ENCODE measurements around the gene KRTAP21-3.
"Not testable (repeated sequence)": the region's sequence is repeated elsewhere in the genome, so short reads cannot be mapped to it uniquely, and the experiment has no call there.

KRTAP21-3 gene, protein sequence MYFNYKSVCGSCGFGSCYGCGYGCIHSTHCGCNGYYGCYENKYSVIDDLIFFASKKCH

DNA sequence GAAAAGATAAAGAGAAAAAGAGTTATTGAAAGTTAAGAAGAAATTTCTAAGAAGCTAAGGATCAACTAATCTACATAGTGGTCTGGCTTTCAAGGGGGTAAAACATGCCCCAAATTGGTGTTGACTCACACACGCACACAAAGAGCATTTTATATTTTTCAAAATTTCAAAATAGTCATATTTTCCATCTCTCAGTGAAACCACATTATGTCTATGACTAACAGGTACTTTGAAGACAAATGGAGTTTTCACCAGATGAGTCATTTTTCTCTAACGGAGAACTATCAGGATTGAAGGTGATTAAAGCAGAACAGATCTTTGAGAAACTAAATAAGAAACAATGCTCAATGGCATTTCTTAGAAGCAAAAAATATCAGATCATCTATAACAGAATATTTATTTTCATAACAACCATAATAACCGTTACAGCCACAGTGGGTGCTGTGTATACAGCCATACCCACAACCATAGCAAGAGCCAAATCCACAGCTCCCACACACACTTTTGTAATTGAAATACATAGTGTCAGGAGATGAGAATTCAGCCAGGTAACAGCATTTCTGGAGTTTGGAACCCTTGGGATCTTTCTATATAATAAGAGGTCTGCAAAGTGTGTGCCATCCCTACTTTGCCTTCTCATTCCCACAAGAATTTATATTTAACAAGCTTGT lies at the start of gene KRTAP21-3:
Gene KRTAP21-3 (minus strand): TSS at position 539 of the 671 bp plus-strand sequence. CDS start 18 bp downstream, at position 521.
- DNase-seq (ENCODE audit: low read depth) = no peak

DNA sequence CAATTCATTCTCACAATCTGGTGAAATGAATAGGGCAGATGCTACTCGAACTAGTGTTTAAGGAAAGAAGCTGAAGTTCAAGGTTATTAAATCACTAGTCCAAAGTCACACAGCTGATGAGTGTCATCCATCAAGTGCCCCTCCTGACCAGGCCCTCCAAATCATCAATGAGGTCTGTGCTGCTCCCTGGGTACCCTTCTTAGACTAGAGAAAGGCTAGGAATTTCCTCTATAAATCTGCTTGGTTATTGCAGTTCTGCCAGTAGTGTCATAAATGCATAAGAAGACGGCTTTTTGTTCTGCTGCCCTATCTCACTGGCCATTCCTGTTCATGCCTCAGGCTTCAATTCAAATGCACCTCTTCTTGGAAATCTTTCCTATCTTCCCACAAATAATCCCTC lies 42.2 kb upstream of the KRTAP21-3 start:
- DNase-seq (ENCODE audit: low read depth) = no peak

DNA sequence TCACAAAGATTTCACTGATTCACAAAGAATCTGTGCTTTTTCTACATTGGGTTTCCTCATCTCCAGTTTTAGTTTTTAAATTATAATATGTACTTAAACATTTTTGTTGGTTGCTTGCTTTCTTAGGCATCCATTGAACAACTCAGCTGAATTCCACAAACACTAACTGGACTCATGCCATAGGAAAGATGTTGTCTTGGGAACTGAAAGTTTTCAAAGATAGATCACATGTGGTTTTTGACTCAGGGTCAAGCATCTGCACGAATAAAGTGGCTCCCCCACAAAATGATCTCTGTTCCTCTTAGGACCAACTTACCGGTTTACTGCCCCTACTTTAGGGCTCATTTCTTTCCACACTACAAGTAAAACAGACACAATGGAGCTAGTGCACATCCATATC lies 39.7 kb upstream of the KRTAP21-3 start:
- DNase-seq (ENCODE audit: low read depth) = no peak

DNA sequence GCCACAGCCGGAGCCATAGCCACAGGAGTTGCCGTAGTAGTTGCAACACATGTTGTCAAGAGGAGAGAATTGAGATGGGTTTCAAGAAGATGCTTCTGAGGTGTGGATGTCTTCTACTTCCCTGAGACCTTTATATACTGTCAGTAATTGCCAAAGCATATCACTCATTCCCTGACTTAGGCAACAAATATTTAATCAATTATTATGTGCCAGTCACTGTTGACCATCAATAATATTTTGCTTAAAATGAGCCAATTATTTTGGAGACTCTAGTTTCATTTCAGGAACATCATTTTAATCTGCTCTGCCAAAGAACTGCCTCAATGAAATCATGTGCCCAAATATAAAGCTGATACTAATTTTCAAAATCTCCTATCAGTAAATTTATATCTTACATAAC lies 36.8 kb upstream of the KRTAP21-3 start, which contains the start of gene KRTAP21-1:
Gene KRTAP21-1 (minus strand): TSS at position 101 of the 400 bp plus-strand sequence. CDS start 50 bp downstream, at position 51.
- not testable (repeated sequence) for DNase-seq (ENCODE audit: low read depth)

DNA sequence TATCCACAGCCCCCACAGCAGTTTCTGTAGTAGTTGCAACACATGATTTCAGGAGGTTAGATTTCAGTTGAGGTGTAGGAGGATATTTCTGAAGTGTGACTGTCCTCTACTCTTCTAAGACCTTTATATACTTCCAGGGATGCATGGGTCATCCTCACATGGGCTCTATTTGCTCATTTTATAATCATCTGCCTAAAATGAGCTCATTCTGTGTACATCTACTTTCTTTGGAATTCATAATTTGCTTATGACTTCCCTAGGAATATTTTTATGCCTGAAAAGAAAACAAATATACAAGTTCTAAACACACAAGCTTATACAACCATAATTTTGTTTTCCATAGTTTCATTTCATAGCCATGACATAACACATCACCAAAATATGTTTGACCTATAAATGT lies 28.6 kb upstream of the KRTAP21-3 start, which contains the start of gene KRTAP21-2:
Gene KRTAP21-2 (minus strand): TSS at position 101 of the 400 bp plus-strand sequence. CDS start 57 bp downstream, at position 44.
- DNase-seq (ENCODE audit: low read depth) = no peak

DNA sequence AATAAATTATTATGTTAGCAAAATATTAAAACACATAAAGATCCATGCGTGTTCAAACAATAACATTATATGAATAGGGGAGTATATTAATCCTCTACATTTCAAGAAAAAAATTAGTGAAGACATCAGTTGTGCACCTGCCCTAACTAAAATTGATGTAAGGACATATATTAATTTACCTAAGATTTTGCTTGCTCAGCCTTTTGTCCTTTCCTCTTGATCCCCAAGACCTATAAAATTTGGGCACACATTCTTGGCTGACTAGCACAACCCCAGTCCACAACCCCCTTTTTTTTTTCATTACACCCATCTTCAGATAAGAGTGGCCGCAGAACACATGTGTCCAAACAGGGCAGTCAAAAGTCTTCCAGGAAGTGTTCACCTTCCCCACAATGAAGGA lies 21.9 kb upstream of the KRTAP21-3 start:
- DNase-seq (ENCODE audit: low read depth) = no peak

DNA sequence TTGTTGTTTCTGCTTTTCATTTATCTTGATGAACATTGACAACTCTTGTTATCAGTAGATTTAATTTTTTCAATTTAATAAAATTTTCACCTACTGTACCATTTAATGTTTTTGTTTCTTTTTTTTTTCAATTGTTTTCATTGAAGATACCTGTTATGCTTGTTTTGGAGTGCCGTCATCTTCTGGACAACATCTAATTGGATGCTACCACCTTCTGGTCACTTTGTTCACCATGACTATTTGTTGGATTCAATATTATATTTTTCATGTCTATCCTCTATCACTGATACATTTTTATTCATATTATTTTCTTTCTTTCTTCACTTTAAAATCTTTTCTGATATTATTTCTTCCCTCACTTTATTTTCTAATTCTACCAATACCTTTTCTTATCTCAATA lies 14.4 kb upstream of the KRTAP21-3 start:
- DNase-seq (ENCODE audit: low read depth) = no peak

DNA sequence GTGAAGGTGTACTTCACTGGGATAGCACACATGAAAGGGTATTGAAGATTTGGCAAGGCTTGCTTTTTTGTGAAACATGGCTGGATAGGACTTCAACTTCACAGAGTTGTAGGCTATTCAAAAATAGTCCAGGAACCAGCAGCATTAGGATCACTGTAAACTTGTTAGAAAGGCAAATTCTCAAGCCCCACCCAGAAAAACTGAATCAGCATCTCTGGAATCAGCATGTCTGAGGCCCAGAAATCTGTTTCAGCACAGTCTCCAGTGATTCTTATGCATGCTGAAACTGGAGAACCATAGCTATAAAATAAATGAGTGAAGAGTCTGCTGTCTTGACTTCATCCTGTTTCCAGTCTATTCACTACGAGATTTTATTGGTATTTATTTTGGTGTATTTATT lies 8.1 kb upstream of the KRTAP21-3 start:
- DNase-seq (ENCODE audit: low read depth) = no peak

DNA sequence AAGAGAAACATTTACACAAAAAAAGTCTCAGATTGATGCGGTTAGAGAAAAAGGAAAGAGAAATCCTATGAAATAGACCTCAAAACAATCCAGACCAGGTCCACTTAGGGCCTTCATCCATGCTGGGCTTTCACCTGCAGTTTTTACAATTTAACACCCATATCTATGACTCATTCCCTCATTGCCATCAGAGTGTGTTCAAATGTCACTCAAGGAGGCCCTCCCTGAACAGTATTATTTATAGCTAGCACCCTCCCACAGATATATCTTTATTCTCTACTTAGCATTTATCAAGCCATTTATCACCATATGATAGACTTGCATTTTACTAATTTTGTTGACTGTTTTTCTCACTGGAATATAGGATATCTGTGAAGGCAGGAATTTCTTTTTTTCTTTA lies 824 bp upstream of the KRTAP21-3 start:
- no peak for DNase-seq (ENCODE audit: low read depth)

DNA sequence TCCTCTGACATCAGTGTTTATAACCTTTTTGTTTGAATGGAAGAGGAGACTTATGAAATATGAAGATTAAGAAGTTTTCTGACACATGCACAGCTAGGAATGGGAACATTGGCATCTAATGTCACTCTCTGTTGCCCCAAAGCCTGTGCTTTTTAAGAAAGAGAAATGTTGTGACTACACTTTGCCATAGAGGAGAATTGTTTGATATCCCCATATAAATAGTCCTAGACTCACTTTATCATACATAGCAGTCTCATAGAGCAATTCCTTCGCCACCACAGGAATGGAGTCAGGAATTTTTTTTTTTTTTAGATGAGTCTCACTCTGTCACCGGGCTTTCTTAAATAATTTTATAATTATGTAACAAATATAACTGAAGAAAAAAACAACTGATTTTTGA lies 1.5 kb downstream of the KRTAP21-3 start:
- DNase-seq (ENCODE audit: low read depth) = no peak

DNA sequence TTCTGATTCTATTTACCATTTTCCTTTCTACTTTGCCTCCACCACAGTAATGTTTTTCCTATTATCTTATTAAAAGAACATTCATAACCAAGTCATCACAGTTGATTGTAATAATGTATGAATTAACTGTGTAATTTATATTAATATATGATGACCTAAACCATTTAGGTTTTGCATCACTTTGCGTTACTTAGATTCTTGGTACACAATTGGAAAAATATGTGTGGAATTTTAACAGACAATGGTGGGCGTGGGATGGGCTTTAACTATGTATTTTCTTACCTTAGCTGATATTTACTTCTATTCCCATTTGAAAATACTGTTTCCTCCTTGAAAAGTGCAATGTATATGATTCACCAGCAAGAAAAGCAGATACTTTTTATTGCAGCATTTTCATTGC lies 3.6 kb downstream of the KRTAP21-3 start:
- no peak for DNase-seq (ENCODE audit: low read depth)

DNA sequence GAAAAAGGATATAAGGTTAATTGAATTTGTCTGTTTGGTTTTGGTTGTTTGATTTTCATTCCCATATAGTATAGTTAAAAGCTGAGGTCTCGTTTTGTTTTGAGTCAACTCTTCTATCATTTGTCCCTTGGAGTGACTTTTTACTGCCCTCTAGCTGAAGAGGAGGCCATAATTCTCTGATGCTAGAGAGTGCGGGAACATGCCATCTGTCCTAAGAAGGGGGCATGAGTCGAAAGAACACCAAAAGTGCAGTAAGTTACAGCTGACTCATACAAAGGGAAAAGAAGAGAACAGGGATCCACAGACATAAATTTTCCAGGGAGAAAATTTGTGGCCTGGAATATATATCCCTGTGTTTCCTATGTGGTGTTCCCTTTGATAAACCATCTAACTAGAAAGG lies 4.1 kb downstream of the KRTAP21-3 start:
- DNase-seq (ENCODE audit: low read depth) = no peak

DNA sequence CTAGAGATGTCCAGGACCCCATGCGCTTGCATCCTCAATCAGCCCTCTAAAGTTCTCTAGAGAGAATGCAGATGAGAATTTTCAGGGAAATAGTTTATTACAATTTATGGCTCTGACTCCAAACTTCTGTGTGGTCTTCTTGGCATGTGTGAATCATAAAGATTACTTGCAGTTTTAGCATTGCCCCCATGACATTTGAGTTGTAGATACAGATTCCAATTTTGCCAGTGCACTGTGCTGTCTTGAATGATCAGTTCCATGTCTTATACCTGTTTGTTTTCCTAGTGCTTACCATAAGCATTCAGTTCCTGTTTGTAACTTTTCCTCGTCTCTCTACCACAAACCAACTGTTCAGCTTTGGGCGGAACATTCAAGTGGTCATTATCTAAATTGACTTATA lies 4.8 kb downstream of the KRTAP21-3 start:
- no peak for DNase-seq (ENCODE audit: low read depth)

DNA sequence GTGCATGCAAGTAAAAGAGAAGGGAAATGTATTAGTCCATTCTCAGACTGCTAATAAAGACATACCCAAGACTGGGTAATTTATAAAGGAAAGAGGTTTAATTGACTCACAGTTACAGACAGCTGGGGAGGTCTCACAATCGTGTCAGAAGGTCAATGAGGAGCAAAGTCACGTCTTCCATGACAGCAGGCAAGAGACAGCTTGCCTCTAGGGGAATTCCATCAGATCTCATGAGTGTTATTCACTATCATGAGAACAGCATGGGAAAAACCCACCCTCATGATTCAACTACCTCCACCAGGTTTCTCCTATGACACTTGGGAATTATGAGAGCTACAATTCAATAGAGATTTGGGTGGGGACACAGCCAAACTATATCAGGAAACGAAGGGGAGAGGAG lies 8.1 kb downstream of the KRTAP21-3 start:
- DNase-seq (ENCODE audit: low read depth) = peak; percentile 33

DNA sequence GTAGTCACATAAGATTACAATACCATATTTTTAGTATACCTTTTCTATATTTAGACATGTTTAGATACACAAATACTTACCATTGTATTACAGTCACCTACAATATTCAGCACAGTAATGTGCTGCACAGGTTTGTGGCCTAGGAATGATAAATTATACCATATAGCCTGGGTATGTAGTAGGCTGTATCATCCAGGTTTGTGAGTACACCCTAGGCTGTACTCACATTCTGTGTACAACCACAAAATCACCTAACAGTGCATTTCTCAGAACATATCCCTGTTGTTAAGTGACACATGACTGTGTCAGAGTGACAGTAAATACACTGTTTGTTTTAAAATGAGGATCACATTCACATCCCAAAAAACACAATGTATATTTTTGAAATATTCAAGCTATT lies 11.2 kb downstream of the KRTAP21-3 start:
- no peak for DNase-seq (ENCODE audit: low read depth)

DNA sequence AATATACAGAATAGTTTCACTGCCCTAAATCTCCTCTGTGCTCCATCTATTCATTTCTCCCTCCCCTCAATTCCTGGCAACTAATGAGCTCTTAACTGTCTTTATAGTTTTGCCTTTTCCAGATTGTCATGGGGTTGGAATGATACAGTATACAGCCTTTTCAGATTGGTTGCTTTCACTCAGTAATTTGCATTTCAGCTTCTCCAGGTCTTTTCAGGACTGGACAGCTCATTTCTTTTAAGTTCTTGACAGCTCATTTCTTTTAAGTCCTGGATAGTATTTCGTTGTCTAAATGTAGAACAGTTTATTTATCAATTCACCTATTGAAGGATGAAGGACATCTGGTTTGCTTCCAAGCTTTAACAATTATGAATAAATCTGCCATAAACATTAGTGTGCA lies 22.6 kb downstream of the KRTAP21-3 start:
- DNase-seq (ENCODE audit: low read depth) = no peak

DNA sequence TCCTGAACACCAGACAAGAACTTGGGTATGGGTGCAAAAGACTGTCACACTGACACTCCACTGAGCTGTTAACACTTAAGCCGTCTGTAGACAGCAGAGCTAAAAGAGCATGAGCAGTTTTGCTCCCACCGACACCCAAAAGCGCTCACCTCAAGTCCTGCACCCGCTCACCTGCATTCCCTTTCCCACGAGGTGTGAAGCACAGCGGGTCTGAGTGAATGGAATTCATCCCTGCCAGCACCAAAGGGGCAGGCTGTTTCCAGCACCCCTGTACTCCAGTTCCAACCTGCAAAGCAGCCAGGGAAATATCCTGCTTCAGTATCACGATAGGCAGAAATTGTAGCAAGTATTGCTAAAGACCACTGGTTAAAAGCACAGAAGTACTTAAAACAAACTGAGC lies 28.8 kb downstream of the KRTAP21-3 start:
- no peak for DNase-seq (ENCODE audit: low read depth)

DNA sequence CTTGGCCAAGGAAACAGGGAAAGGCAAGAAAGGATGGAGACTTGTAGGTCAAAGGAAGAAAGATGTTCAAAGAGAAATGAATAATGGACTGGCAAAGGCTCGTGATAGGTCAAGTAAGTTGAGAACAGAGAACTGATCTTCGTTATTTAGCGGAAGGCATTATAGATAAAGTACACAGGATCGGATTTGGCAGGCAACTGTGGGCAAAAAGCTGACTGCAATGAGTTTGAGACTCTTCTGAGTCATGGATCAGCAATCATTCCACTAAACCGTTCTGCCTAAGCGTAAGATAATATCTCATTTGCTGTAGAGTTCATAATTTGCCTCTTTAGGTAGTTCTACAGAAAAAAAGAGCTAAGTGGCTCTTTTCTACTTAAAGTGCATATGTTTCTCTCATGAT lies 34.1 kb downstream of the KRTAP21-3 start:
- no peak for DNase-seq (ENCODE audit: low read depth)

DNA sequence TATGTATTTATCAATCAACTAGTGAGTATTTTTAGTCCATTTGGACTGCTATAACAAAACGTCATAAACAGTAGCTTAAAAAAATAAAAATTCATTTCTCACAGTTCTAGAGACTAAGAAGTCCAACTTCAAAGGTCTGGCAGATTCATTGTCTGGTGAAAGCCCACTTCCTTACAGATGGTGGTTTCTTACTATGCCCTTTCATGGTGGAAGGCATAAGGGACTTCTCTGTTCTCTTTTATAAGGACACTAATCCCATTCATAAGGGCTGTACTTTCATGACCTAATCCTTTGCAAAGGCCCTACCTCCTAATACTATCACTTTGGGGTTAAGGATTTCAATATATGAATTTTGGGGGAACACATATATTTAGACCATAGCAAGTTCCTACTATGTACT lies 38.0 kb downstream of the KRTAP21-3 start:
- no peak for DNase-seq (ENCODE audit: low read depth)

DNA sequence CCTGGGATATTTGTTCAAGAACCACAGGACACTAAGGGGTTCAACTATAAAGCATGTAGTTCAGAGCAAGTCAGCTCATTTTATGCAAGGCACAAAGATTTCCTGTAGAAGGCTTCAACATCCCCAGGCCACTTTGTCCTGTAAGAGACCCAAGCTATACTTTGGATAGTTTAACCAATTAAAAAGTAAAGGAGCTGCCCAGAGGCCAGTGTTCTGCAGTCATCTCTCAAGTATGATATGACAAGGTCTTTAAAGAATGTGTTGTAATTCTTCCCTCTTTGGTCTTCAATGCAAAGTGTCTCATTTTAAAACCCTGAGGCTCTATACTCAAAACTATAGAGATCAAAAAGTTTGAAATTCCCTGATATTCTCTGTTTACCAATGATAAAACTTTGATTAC lies 41.8 kb downstream of the KRTAP21-3 start:
- DNase-seq (ENCODE audit: low read depth) = no peak

DNA sequence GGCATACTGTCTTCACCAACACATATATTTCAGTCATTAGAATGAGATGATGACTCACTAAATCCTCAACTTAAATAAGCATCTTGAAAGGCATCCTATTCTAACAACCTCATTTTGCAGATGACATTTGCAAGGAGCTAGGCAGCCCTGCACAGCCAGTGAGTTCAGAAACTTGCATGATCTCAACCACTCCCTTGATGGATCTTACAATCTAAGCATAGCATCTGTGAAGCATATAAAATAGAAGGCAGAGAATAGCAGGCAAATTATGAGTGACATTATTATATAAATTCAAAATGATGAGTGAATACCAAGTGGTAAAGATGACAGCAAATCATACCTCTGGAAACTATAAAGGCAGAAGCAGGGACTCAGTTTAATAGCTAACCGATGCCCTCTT lies 44.3 kb downstream of the KRTAP21-3 start:
- no peak for DNase-seq (ENCODE audit: low read depth)

DNA sequence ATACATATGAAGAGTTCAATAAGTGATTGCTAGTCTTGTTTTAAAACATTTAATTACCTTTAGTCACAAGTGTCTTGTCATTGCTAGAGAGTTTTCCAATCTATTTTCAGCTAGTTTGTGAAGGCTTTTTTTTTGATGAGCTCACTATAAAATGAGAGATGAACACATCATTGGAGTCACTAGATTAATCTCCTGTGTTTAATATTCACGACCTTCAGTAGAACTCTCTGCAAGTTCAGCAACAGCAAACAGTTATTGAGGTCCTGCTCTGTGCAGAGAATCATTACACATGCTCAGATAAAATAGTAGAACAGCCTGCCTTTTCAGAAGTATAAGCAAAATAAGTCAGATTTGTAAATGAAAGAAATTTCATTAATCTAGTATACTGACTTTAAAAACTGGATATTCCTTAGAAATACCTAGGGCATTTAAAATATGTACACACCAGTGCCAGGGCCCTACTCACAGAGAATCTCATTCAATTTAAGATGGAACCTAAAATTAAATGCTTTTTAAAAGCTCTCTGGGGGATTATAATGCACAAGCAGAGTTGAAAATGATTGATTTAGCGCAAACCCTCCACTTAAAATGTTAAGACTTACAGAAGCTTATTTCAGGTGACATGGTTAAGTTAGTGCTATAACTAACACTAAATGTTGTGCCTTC lies 45.5 kb downstream of the KRTAP21-3 start:
- DNase-seq (ENCODE audit: low read depth) = no peak

DNA sequence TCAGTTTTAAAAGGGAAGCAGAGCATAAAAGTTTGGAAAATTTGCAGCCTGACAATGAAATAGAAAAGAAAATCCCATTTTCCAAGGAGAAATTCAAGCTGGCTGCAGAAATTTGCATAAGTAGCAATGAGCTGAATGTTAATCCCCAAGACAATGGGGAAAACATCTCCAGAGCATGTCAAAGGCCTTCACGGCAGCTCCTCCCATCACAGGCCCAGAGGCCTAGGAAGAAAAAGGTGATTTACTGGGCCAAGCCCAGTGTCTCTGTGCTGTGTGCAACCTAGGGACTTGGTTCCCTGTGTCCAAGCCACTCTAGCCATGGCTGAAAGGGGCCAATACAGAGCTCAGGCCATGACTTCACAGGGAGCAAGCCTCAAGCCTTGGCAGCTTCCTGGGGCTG lies 49.8 kb downstream of the KRTAP21-3 start:
- DNase-seq (ENCODE audit: low read depth) = no peak

Data from stimulated activated CD4-positive, alpha-beta T cell treated with anti-CD3 and anti-CD28 coated beads, Interleukin-2, amount 100 ng/mL, for 4 hours (primary cell).